Measurements from ENCODE around the gene TFCP2L1.

TFCP2L1 gene

GRCh38 chr2:121219866-121220265 lies 65.1 kb downstream of the TFCP2L1 start:
- no peak for DNase-seq (ENCODE audit: low spot score)

GRCh38 chr2:121218386-121218938 lies 66.5 kb downstream of the TFCP2L1 start:
- no peak for DNase-seq (ENCODE audit: low spot score)

- no peak for DNase-seq (ENCODE audit: low spot score)
These were observed 67.4 kb downstream of the TFCP2L1 start for GRCh38 chr2:121217627-121218026.

- DNase-seq (ENCODE audit: low spot score), result no peak
These were observed 70.7 kb downstream of the TFCP2L1 start for GRCh38 chr2:121214296-121214695.

DNA sequence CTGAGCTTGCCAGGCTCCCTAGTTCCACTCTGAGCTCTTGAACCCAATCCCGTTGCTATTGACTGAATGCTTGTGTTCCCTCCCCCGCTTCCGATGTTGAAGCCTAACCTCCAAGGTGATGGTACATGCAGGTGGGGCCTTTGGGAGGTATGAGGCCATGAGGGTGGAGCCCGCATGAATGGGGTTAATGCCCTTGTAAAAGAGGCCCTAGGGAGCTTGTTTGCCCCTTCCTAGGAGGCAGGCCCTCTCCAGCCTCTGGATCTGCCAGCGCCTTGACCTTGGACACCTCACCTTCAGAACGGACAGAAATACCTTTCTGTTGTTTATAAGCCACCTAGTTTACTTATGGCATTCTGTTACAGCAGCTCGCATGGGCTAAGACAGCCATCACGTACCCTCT lies 71.6 kb downstream of the TFCP2L1 start:
- no peak for DNase-seq (ENCODE audit: low spot score)

DNA sequence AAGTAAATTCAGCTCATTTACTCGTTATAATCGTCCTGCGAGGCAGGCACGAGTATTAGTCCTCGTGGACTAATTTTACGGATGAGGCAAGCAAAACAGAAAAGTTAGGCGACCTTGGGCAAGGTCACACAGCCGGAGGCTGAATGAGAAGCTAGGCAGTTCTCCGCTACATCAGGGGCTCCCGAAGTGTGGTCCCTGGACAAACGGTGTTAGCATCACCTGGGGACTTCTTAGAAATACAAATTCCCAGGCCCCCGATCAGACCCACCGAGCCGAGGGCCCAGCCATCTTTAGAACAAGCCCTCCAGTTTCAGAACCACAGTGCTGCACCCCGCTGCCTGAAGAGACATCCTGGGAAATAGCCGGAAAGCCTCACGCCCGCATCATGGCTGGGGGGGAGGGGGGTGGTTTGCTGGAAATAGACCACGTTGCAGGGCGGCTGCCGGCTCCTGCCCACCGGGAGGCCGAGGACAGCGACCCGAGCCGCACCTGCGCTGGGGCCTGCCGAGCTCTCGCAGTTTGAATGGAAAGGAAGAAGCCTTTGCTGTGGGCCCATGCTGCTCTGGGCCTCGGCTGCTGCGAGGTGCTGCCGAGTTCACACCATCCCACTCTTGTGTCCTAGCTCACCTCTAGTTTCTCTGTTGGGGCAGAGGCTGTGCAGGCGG lies 72.2 kb downstream of the TFCP2L1 start:
- no peak for DNase-seq (ENCODE audit: low spot score)

- no peak for DNase-seq (ENCODE audit: low spot score)
These were observed 73.3 kb downstream of the TFCP2L1 start for GRCh38 chr2:121211689-121212151.

DNA sequence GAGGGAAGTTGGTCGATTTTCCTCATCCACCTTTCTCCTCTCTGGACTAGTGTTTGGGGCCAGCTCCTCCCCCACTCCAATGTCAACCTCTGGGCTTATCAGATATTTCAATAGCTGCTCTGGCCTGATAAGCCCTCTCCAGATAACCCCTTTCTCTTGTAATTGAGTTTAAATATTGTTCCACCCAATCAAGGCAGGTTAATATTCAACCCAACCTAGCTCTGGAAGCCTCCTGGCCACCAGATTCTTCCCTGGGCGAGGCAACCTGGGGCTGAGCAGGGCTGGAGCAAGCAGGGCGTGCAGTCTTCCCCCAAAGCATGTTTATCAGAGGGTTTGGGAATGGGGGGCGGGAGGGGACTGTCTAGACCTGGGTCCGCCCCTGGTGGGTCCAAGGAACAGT lies 73.8 kb downstream of the TFCP2L1 start:
- no peak for DNase-seq (ENCODE audit: low spot score)

GRCh38 chr2:121210691-121211090 lies 74.3 kb downstream of the TFCP2L1 start:
- DNase-seq (ENCODE audit: low spot score), result no peak

- DNase-seq (ENCODE audit: low spot score), result no peak
These were observed 75.9 kb downstream of the TFCP2L1 start for GRCh38 chr2:121209014-121209610.

- DNase-seq (ENCODE audit: low spot score), result no peak
These were observed 77.5 kb downstream of the TFCP2L1 start for GRCh38 chr2:121207494-121207893.

- DNase-seq (ENCODE audit: low spot score), result no peak
These were observed 79.6 kb downstream of the TFCP2L1 start for GRCh38 chr2:121205321-121205942.

DNA sequence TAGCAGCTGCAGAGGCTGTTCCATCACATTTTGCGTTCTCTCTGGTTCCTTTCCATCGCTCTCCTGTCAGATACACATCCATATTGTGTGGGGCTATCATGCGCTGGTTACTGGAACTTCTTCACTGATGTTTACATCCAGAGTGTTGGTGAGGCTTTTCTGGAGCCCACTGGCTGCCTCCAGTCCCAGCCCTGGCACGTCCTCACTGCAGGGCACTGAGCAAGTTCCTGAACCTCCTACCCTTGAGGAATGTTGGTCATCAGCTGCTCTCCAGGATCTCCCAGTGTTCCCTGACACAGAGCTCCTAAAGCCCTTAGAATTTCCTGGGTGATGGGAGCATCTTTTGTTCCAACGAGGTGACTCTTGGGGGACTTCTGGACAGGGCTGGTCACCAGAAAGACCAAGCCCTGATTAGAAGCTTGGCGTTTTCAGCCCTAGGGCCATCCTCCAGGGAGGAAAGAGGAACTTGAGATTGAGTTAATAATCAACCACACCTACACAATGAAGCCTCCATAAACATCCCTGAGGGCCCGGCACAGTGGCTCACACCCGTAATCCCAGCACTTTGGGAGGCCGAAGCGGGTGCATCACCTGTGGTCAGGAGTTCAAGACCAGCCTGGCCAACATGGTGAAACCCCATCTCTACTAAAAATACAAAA lies 81.3 kb downstream of the TFCP2L1 start:
- no peak for DNase-seq (ENCODE audit: low spot score)

- no peak for DNase-seq (ENCODE audit: low spot score)
These were observed 82.3 kb downstream of the TFCP2L1 start for GRCh38 chr2:121202541-121203310.

DNA sequence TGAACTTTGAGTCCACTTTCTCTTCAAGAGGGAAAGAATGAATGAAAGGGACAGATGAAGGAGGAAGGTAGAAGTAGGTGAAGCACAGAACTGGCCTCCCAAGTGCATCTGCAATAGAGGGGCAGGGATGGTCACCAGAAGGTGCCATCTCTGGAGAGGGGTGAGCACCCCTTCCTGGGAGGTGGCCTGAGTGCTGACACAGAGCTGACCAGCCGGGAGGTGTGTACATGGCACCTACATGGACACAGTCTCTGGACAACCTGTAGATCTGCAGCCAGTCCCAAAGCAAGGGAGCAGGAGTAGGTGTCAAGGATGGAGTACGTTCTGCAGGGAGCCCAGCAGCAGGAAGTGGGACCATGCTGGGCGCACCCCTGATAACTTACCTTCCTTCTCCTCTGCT lies 83.2 kb downstream of the TFCP2L1 start:
- no peak for DNase-seq (ENCODE audit: low spot score)

DNA sequence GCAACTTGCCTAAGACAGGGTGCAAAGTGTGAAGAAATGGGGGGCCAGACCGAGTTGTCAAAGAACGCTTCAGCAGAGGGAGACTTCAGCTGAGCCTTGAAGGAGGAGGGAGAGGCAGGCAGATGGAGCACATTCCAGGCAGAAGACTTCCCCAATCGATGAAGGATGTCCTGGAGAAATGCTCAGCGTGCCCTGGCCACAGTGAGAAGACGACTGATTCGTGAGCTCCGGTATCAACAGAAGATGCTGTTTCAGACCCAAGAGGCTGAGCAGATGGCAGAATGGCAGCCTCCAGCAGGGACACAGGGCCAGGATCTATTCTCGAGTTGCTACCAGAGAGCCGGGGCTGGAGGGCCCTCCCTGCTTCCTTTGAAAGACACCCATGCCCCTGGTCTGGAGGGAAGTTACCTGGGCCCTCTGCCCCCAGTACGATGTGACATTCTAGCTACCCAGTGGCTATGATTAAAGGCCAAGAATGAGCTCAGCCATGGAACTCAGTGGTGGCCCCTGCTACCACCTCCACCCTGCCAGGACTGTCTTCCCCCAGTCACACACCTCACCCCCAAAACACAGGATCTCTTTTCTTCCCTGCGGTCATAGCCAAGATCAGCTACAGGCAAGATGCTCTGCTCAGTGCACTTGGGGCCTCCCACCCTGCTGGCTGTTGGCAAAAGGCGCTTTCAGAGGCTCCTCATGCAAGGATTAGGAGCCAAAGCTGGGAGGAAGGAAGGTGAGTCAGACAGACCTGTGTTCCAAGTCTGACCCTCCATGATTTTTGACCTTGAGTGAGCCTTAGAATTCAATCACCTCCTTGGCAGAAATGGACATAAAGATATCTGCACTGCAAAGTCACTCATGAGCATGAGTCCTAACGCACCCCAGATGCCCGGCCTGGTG lies 84.3 kb downstream of the TFCP2L1 start:
- DNase-seq (ENCODE audit: low spot score), result no peak

GRCh38 chr2:121200011-121200347 lies 85.0 kb downstream of the TFCP2L1 start:
- DNase-seq (ENCODE audit: low spot score), result no peak

DNA sequence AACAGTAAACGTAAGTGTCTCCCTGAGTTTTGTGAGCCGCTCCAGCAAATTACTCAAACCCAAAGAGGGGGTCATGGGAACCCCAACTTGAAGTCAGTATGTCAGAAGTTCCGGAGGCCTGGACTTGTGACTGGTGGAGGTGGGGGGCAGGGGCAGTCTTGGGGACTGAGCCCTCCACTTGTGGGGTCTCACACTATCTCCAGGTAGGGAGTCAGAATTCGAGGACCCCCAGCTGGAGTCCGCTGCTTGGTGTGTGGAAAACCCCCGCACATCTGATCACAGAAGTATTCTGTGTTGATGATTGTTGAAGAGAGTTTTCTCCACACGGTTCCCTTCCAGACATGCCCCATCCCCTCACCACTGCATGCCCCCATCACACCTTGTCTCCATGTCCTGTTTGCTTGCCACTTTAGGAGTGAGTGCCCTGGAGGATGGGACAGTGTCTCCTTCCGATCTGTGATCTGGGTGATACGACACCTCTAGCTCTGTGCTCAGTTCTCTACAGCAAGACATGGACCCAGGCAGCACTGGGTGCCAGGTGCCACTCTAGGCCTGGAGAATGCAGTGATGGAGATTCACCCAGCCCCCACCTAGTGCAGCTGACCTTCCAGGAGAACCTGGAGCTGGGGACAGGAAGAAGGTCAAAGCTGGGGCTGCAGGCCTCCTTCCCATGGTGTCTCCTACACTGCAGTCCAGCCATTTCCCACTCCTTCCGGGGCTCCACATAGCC lies 85.6 kb downstream of the TFCP2L1 start:
- no peak for DNase-seq (ENCODE audit: low spot score)

- no peak for DNase-seq (ENCODE audit: low spot score)
These were observed 87.5 kb downstream of the TFCP2L1 start for GRCh38 chr2:121197369-121198091.

GRCh38 chr2:121196849-121197155 lies 88.2 kb downstream of the TFCP2L1 start:
- DNase-seq (ENCODE audit: low spot score), result no peak
